ENCODE data around the gene DEFB132. TPM values are rescaled to one million over a fixed set of nuclear protein-coding genes. Genes with fewer than 3 reads are reported as not detected.

Gene DEFB132, protein sequence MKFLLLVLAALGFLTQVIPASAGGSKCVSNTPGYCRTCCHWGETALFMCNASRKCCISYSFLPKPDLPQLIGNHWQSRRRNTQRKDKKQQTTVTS
- total RNA-seq: not detected in 2 replicates

DNA sequence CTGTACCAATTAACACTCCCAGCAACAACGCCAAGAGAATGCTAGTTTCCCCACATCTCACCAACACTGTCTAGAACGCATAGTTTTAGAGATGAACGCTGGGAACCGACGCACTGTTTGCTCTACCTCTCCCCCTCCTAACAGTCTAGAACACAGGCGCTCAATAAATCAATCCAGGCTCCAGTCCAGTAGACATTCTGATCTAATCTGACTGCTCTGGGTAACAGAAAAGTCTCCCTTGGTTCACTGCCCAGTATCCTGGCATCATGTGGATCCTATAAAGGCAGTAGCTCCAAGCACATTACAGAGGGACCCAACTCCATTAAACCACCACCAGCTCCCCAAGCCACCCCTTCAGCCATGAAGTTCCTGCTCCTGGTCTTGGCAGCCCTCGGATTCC is at the start of gene DEFB132:
Gene DEFB132, plus strand, starts transcription at position 306 of the 400 bp plus-strand sequence. Its CDS starts 55 bp downstream, at position 361.
- TF ChIP-seq, protein P1, sequence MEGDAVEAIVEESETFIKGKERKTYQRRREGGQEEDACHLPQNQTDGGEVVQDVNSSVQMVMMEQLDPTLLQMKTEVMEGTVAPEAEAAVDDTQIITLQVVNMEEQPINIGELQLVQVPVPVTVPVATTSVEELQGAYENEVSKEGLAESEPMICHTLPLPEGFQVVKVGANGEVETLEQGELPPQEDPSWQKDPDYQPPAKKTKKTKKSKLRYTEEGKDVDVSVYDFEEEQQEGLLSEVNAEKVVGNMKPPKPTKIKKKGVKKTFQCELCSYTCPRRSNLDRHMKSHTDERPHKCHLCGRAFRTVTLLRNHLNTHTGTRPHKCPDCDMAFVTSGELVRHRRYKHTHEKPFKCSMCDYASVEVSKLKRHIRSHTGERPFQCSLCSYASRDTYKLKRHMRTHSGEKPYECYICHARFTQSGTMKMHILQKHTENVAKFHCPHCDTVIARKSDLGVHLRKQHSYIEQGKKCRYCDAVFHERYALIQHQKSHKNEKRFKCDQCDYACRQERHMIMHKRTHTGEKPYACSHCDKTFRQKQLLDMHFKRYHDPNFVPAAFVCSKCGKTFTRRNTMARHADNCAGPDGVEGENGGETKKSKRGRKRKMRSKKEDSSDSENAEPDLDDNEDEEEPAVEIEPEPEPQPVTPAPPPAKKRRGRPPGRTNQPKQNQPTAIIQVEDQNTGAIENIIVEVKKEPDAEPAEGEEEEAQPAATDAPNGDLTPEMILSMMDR (conservative IDR thresholded peaks at IDR 0.05; ENCODE audit: low read depth, low read length): no peak
- H3K4me3 ChIP-seq (ENCODE audit: low read depth, low read length): no peak within 1 kb of the TSS
- no peak for DNase-seq (ENCODE audit: low read depth)

DNA sequence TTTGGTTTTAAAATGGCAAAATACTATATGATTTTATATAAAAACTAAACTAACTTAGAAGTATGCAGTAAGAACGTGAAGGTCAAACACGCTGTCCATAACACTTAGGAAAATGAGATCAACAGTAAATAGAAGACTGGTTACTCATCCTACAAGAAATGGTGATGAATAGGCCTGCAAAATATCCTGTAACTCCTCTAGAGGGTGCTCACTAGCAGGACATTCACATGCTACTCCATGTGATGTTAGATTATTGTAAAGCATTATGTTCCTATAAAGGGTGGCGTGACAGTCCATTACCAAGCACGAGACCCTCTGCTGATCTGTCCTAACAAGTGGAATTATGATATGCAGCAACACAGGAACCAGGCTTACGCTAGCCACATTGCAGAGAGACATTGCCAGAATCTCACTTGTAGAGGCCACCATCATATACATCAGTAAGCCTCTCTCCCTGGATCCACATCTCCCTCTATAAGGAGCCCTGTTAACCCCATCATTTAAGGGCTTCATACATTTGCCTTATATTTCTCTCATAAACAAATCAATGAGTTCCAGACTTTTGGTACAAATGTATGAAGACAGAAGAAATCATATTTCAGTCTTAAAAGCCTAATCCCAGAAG is 48.5 kb upstream of the DEFB132 start:
- H3K4me3 ChIP-seq (ENCODE audit: low read depth, low read length): no peak overlapping the region
- TF ChIP-seq, protein P1 (conservative IDR thresholded peaks at IDR 0.05; ENCODE audit: low read depth, low read length): peak; percentile 67
- peak; percentile 29 for DNase-seq (ENCODE audit: low read depth)

DNA sequence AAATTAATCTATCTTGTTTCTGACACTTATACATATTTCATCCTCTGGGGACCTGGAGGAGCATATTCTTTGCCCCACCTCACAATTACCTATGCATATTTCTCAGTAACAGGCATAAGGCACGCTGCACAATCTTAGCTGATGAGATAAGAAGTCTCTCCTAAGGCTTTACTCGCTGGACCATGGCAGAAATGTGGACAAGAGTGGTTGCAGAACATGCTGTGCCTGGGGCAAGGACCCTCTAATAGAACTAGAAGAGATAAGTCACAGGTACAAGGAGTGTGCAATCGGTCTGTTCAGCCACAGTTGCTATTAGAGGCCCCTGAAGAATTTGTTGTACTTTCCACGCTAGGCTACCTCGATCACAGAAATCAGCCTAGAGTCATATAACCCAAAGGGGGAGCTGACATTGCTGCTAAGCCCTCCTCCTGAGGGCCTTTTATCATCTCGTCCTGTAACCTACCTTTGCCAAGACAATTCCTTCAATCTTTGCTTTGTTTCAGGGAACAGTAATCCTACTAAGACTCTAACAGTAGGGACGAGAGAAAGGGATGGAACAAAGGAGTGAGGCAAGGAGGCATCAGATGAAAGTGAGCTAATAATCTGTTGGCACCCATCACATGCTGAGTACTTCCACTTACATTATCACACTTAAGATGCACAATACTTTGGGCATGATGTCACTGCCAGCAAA is 46.6 kb upstream of the DEFB132 start:
- TF ChIP-seq, protein P1 (conservative IDR thresholded peaks at IDR 0.05; ENCODE audit: low read depth, low read length): no peak
- H3K4me3 ChIP-seq (ENCODE audit: low read depth, low read length): no peak overlapping the region
- no peak for DNase-seq (ENCODE audit: low read depth)

DNA sequence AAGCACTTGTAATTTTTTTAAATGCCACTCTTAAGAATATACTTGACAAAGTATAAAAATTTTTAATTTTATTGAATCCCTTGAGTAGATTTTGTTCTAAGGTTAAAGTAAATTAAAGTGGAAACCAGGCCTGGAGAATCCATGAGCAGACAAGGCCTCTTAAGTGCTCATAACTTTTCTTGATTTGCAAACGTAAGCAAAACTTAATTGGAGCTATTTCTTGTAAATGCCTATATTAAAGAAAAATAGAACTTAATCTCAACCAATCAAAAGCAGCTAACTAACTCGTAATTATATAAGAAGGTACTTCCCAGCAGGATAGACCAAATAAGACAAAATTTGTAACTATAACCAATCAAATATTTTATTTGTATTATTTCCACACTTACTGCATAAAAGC is 43.1 kb upstream of the DEFB132 start:
- H3K4me3 ChIP-seq (ENCODE audit: low read depth, low read length): no peak overlapping the region
- TF ChIP-seq, protein P1 (conservative IDR thresholded peaks at IDR 0.05; ENCODE audit: low read depth, low read length): no peak
- DNase-seq (ENCODE audit: low read depth): no peak

DNA sequence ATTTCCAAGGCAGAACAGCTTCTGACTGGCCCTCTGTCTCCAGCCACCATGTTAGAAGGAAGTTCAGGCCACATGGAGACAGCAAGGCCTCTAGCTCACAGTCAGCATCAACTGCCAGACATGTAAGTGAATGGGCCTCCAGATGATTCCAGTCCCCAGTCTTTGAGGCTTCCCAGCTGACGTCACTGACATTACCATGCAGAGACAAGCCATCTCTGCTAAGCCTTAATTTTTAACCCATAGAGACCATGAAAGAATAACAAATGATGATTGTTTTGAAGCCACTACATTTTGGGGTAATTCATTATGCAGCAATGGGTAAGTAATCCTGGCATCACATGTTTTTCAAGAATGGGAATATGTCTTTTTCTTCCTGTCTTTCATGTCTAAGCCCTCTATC is 41.7 kb upstream of the DEFB132 start:
- TF ChIP-seq, protein P1 (conservative IDR thresholded peaks at IDR 0.05; ENCODE audit: low read depth, low read length): no peak
- no peak overlapping the region for H3K4me3 ChIP-seq (ENCODE audit: low read depth, low read length)
- DNase-seq (ENCODE audit: low read depth): no peak

DNA sequence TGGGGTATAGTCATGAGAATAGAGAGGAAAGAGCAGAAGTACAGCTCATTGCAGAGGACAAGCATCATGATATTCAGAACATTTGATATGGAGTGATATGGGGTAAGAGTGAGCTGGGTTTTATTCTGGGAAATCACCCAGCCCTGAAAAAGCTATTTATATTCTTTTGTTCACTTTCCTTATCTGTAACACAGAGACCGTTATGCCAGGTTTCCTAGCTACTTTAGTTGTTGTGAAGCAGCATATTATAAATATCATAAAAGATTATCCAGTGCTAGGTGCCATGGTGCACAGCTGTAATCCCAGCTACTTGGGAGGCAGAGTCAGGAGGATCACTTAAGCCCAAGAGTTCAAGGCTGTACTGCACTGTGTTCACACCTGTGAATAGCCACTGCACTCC is 40.3 kb upstream of the DEFB132 start:
- TF ChIP-seq, protein P1 (conservative IDR thresholded peaks at IDR 0.05; ENCODE audit: low read depth, low read length): no peak
- H3K4me3 ChIP-seq (ENCODE audit: low read depth, low read length): no peak overlapping the region
- no peak for DNase-seq (ENCODE audit: low read depth)
